Lung microvascular endothelial cell (primary cell): ENCODE data around the gene RPL27. TPM values are rescaled to one million over a fixed set of nuclear protein-coding genes. Genes with fewer than 3 reads are reported as not detected.
A peak's percentile ranks its signal among the peaks of the same experiment; 100 is the strongest.

ENCODE experiments used
- DNase-seq, 2 donors: peaks; one replicate each; pipeline versions ENCODE4 v3.0.0 to v3.0.0-alpha.2; 2010; ENCODE audit warnings: low read depth in 2 of 2
- total RNA-seq: library from RNA; depleted of rRNA; stranded (reverse); fragments of >200 nt; gene quantifications from 2 replicates; pipeline ENCODE4 v1.2.1, GENCODE V29; 2014

RPL27 gene
- total RNA-seq, 1 donor from 2014 or later, result 854 TPM

DNA sequence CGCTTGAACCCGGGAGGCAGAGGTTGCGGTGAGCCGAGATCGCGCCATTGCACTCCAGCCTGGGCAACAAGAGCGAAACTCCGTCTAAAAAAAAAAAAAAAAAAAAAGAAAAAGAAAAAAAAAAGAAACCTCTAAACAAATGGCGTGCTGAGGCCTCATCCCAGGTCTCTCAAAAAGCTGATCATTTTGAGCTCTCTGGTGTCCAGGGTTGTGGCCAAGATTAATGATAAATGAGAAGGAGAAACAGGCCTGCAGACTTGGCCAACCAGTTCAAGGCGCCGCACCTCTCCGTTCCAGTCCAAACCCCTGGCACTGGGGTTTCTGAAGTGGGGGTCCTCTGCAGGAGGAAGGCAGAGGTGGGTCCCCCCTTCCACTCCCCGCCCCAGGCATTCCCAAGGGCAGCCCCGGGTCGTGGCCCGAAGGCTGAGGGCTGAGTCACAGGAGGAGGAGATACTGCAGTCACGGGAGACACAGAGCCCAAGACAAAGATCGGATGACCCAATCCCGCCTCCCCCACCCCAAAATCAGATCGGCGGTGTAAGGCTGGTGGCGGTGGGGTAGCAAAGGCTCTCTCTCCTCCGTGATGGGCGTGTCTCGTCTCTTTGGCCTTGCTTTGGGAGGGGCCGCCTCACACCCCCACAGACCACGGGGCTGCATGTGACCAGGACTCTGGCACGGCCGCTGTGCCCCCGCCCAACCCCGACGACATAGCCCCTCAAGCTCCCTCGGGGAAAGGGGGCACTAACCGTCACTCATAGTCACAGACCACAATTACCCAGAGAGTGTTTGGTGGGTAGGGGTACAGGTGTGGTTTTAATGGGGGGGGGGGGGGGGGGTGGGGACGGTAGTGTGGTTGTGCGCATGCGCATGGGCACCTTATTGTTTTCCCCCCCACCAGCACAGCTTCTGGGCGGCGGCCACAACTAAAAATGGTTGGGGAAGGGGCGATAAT lies 22.8 kb downstream of the RPL27 start:
- peak; percentile 72 to 77 for DNase-seq

DNA sequence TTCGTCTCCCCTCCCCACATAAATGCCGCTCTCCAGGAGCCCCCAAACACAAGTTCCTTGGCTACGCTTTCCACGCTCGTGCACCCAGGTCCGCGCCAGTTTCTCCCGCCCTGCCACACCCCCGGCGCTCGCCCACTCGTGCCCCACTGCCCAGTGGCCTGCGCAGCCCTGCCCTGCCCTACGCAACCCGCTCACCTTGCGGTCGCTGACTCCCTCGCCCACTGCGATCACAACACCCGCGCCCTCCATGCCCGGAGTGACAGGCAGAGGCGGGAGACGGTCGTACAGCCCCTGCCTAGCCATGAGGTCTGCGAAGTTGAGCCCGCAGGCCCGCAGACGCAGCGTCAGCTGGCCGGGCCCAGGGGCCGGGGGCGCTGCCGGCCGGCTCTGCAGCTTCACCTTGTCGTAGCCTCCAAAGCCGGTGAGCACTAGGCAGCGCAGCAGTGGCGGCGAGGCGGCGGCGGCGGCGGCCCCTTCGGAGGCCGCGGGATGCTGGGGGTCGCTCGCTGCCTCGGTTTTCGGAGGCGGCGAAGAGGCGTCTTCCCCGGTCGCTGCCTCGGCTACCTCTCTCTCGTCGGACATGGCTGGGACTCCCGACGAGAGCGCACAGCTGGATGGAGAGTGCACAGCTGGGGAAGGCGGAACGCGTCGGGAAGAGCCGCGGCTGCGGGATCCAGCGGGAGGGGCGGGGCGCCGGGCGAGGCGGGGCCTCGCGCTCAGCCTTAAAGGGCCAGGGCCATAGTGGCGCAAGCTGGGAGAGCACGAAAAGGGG lies 23.7 kb downstream of the RPL27 start, which contains the start of gene VAT1:
Gene VAT1, minus strand, starts transcription at position 645 of the 772 bp plus-strand sequence. Its CDS starts 63 bp downstream, at position 582.
- peak; percentile 76 to 78 for DNase-seq

DNA sequence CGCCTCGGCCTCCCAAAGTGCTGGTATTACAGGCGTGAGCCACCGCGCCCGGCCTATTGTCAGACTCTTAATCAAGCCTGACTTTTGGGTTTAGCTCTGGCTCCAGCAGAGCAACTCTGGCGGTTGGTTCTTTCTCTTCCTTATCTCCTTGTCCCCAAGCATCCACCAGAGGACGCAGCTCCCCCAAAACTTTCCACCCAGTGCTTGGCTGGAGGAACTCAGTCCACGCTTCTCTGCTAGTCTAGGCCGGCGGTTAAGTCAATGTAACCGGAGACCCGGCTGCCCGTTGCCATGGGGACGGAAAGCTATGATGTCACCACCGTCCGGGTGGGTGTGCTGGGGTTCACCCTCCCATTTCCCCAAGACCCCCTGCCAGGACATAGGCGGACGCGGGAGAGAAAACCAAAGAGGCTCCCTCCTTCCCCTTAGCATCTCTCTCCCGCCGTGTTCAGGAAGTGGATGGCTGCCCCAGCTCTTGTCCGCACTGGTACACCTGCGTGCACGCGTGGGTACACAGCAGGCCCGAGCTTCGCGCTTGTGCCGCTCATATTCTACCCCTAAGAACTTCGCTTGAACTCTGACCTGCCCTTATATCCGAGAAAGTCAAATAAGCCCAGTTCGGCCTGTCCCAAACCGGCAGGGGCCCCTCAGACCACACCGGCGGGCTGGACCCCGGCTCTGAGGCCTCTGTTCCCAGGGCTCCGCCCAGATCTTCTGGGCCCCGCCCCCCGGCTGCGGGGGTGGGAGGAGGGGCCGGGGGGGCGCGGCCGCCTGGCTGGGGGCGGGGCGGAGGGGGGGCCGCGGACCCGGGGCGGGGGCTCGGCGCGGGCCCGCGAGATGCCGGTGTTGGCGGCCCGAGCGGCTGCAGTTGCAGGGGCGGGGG lies 26.4 kb downstream of the RPL27 start, which contains the start of gene RND2:
Gene RND2, plus strand, starts transcription at position 825 of the 883 bp plus-strand sequence. CDS start 117 bp downstream, outside the sequence.
- DNase-seq, result peak; percentile 96

DNA sequence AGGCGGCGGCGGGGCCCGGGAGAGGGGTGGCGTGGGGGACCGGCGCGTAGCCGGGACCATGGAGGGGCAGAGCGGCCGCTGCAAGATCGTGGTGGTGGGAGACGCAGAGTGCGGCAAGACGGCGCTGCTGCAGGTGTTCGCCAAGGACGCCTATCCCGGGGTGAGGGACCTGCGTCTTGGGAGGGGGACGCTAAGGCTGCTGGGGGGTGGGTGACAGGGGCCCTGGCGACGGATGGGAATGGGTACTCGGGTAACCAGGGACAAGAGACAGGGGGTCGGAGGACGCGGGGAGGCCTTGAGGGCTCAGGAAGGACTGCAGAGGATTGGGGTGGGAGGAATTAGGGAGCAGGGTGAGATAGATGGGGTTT lies 27.1 kb downstream of the RPL27 start:
- no peak for DNase-seq

DNA sequence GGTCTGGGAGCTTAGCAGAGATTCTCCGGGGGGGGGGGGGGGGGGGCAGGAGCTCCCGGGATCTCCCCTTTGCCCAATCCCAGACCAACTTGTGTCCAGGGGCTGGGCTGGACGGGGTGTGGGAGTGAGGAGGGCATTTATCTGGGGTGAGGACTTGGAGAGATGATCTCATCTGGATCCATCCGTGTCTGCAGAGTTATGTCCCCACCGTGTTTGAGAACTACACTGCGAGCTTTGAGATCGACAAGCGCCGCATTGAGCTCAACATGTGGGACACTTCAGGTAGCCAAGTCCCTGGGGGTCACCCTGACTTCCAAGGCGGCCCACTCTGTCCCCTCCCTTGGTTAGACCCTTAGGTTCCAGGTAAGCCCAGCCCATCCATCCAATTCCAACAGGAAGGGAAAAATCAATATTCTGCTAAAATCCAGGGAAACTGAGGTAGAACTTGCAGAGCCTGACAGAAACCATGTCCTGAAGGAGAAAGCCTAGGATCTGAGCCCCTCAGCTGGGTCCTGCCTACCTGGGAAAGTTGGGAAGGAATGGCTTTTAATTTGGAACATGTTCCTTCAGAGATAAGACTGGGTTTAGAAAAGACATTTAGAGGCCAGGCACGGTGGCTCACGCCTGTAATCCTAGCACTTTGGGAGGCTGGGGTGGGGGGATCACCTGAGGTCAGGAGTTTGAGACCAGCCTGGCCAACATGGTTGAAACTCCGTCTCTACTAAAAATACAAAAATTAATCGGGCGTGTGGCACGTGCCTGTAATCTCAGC lies 27.7 kb downstream of the RPL27 start:
- no peak for DNase-seq

DNA sequence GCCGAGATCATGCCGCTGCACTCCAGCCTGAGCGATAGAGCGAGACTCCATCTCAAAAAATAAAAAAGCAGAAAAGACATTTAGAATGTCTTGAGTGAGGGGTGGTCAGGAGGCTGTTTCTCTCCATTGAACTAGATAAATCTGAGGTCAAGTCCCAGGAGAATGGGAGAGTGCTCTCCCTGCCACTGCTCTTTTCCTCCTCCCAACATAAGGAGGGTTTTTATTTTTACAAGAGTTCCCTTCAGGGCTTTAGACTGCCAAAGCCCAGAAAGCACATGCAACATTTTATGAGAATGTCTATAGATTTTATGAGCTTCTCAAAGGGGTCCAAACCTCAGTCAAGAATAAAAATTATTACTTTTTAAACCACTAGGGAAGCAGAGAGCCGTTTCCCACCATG lies 28.4 kb downstream of the RPL27 start:
- no peak for DNase-seq

DNA sequence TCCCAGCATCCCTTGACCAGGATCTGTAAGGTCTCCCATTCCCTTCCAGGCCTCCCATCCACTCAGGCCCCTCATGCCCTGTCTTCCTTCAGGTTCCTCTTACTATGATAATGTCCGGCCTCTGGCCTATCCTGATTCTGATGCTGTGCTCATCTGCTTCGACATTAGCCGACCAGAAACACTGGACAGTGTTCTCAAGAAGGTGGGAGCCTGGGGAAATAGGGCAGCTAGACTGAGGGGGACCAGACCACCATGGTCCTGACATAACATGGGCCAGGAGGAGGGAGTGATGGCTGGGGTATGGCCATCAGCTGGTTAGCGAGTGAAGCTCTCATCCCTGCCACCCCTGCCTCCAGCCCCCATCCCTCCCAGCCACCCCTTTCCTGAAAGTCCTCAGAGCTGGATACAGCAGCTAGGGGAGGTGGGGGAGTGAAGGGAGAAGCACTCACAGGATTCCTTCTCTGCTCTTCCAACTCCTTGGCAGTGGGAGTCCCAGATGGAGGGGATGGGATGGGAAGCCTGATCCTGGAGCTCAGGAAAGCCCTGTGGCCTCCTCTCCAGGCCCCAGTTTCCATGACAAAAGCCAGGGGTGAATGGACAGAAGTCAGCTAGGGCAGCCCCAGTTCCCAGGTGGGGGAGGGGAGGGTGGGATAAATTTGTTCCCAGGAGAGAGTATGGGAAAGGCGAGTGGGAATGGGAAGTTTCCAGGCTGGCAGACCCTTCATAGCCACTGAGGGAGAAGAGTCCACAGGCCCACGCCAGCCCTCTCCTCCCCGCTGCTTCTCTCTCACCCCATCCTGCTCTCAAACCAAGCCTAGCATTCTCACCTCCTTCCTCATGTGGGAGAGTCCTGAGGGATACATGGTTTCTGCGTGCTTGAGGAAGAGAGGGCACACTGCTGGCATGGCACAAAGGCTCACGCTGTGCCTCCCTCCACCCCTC lies 29.1 kb downstream of the RPL27 start:
- DNase-seq, result no peak

DNA sequence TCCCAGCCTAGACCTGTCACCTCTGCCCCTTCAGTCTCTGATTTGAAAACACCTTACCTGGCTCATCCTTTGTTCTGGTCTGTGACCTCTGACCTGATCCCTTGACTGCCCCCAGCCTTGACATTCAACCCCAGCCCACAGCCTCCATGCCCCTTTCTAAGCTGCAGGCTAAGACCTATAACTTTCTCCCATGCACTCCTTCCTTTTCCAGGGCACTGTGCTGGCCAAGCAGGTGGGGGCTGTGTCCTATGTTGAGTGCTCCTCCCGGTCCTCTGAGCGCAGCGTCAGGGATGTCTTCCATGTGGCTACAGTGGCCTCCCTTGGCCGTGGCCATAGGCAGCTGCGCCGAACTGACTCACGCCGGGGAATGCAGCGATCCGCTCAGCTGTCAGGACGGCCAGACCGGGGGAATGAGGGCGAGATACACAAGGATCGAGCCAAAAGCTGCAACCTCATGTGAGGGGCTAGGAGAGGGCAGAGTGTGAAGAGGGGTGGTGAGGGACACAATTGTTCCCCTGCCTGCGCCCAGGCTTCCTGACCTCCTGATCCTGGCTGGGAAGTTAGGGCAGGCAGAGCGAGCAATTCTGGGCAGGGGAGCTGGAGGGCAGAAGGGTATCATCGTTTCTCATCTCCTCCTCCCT lies 30.1 kb downstream of the RPL27 start:
- no peak for DNase-seq

DNA sequence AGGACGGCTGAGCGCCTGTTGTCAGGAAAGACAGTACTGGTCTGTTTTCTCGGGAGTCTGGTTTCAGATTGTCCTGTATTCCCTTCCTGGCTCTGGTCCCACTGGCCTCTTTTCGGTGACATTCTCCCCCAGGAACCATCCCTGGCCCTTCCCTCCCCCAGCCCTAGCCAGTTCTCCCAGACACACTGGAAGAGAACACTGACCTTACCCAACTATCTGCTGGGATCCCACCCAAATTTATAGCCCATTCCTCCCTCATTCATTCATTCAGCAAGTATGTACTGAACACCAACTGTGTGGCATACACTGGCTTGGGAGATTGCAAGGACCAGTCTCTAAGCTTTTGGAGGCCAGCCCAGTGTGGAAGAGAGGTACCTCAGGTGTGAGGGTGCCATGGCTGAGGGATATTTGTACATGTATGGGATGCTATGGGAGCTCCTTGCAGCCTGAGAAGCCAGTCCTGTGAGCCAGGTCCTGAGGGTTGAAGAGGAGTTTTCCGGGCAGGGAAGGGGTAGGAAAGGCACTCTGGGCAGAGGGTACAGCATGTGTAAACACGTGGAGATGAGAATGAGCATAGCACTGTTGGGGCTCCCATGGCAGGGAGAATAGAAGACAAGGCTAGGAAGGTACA lies 32.0 kb downstream of the RPL27 start:
- no peak for DNase-seq

DNA sequence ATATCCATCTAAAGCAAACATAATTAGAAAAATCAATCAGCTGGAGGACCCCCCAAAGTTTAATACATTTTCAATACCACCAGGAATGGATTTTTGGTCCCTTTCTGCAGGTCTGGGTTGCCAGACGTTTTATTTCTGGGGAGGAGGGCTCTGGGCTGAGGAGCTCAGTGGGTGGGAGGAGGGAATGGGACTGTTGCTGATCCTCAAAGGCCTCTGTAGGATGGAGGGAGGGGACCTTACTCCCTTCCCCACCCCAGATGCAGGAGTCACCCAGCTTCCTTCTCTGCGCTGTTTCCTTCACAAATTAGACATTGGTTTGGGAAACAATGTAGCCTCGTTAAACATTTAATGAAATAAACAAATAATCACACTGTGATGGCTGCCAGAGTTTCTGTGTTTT lies 33.4 kb downstream of the RPL27 start:
- no peak for DNase-seq

DNA sequence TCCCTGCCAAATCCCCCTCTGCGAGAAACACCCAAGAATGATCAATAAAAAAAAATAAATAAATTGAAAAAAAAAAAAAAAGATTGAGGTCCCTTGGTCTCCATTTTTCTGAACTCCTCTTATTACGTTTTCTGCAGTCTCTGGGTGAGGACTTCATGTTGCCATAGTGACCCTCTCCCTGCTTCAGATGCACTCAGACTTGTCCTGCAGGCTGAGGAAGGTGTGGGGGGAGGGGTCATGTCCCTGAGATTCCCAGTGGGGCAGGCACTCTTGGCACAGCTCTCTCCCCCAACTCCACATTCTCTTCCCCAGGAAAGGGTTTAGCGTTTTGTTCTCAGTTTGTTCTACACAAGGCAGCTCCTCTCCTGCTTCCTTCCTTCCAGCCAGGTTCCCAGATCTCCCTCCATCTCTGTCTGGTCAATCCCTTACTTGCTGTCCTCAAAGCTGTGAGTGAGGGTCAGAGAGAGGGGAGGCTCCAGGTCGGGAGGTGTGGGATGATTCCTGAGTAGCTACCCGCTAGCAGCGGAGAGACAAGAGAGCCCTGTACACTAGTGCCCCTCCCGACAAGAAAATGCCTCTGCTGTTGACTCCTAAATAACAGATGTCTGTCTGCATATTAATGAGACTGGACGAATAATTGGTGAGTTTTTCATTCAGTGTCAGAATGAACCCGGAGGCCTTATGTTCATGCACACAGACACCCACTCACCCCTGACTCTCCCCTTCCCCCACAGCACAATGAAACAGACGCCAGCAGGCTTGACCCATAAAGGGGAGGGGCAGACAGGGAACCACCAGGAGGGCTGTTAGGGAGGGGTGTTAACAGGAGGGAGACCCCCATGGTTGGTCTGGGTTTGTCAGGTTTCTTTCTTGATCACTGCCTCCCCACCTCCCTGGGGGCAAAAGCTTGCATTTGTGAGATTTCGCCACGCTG lies 36.0 kb downstream of the RPL27 start:
- DNase-seq, result no peak

DNA sequence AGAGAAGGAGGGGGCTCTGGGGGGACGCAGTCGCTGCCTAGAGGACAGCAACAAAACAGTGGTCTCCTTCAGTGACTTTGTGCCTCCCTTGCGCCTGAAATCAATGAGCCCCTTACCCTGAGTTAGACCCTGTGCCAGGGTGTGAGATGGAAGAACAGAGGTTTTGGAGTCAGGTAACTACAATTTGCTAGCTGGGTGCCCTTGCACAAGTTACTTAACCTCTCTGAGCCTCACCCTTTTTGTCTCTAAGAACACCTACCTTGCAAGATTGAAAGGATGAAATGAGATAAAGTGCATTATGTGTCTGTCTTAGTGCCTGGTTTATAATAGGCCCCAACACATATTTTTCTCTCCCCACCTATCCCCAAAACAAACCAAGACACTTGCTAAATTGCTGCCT lies 36.7 kb downstream of the RPL27 start:
- no peak for DNase-seq

DNA sequence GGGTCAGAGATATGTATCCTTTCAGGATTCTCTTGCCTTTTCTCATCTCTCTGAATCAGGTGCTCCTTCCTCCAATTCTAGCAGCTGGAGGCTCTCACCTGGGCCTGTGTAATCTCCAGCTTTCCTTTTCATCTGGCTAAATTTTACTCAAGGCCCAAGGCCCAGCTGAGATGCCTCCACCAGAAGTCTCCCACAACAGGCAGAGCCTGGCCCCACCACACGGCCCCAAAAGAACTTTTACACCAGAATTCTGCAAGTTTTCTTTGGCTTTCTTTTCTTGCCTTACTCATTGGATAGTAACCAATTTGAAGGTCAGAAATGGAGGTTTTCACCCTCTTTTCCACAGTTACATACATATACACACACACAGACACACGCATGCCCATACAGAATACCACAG lies 41.4 kb downstream of the RPL27 start:
- no peak for DNase-seq

DNA sequence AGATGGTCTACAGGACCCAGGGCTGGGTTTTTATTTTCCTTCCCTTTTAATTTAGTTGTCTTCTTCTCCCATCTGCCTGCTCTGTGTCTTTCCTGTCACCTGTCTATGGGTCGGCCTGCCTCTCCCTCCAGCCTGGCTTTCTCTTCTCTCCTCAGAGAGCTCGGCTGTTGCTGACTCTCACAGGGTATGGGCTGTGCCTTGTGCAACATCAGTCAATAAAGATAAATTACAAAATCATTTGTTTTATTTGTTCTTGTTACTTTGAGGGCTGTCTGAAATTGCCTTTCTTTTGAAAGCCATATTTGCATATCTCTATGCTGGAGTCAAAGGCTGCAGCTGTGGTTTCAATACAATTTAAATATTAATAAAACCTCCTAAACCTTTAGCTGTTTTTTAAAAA lies 42.4 kb downstream of the RPL27 start:
- no peak for DNase-seq

DNA sequence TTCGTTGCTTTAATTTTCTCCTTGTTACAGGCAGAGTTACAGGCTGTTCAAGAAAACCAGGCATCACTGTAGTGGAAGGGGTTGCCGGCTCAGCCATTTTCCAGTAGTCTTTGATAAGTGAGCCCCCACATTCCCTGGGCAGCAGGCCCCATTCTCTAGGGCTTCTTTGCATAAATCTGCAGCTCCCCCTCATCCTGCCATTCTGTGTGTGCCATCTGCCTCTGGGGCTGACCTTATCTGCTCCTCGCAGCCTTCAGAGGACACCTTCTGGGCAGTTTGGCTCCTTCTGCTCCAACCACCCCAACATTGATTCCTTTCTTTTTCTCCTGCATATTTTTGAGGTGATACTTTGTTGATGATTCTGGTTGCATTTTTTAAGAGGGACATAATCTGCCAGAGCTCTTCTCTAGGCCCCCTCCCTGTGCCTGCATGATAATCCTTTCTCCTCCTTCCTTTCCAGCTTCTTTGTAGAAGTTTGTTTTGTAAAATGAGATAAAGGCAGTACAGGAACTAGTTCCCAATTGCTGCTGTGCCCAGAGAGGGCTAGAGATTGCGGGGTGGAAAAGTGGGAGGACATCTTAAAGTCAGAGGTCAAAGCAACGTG lies 43.9 kb downstream of the RPL27 start:
- no peak for DNase-seq

DNA sequence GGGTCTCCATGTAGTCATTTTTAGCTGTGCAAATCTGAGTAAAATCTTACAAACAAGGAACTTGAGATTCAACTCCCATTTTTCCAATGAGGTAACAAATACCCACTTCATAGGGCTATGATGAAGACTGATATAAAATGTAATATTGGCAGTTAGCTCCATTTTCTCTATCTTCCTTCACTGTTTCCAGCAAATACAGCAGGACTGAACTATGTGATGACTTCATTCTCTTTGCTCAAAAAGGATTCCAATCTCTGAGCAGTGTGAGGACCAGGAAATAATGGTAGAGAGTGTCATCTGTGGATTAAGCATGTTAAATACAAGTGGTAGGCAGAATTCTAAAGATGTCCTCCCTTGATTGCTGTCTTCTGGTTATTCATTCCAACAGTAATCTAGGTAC lies 45.1 kb downstream of the RPL27 start:
- DNase-seq, result no peak

DNA sequence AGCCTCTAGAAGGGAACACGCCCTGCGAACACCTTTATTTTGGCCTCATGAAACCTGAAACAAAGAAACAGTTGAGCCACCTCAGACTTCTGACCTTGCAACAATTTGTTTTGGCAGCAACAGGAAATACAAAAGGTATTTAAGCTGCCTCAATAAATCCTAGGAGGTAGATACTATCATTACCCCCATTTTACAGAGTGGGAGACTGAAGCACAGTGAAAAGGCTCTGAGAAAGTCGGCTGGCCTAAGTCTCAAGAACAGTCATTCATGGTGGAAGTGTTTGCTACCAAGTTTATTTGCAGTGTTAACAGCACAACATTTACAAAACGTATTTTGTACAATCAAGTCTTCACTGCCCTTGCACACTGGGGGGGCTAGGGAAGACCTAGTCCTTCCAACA lies 45.8 kb downstream of the RPL27 start:
- DNase-seq, result no peak
